Keratinocyte (primary cell): ENCODE results near the gene EQTN. TPM values are rescaled to one million over a fixed set of nuclear protein-coding genes. Genes with fewer than 3 reads are reported as not detected.

ENCODE experiments used
- DNase-seq: peaks from one replicate; pipeline ENCODE4 v3.0.0-alpha.2; 2011; ENCODE audit warnings: low read depth, missing footprints, low spot score
- FAIRE-seq: peaks from 2 replicates; lab custom pipeline; 2011; peaks lifted over from hg19 to GRCh38; lab: Jason Lieb, UNC
- H2AFZ ChIP-seq: 2 replicates; pipeline ENCODE4 v1.6.0; 2012; ENCODE audit warnings: low read length, control low read depth, inconsistent platforms; ENCODE audit not compliant: control insufficient read depth
- H3K27ac ChIP-seq: 2 replicates; pipeline ENCODE4 v1.5.1; 2011; ENCODE audit warnings: low read length; ENCODE audit not compliant: control insufficient read depth, insufficient read depth
- H3K27me3 ChIP-seq: 3 replicates; pipeline ENCODE4 v1.6.0; 2011; ENCODE audit warnings: low read length; ENCODE audit not compliant: control insufficient read depth, insufficient read depth; ENCODE audit errors: extremely low read depth
- H3K36me3 ChIP-seq, 2 experiments: 2 replicates in 1 of 2; 3 replicates in 1 of 2; pipeline ENCODE4 v1.5.1; 2011; ENCODE audit warnings: low read length in 2 of 2, mild to moderate bottlenecking in 1 of 2; ENCODE audit not compliant: control insufficient read depth in 2 of 2, insufficient read depth in 2 of 2; ENCODE audit errors: extremely low read depth in 1 of 2
- H3K4me1 ChIP-seq: 3 replicates; pipeline ENCODE4 v1.5.1; 2011; ENCODE audit warnings: low read length; ENCODE audit not compliant: control insufficient read depth, insufficient read depth; ENCODE audit errors: extremely low read depth
- H3K4me2 ChIP-seq: 3 replicates; pipeline ENCODE4 v1.6.0; 2011; ENCODE audit warnings: low read depth, low read length; ENCODE audit not compliant: control insufficient read depth, insufficient read depth; ENCODE audit errors: extremely low read depth
- H3K4me3 ChIP-seq, 3 experiments: fragments of 200-600 bp in 1 of 3; sonication (generic) in 1 of 3; 2 replicates in 2 of 3; 3 replicates in 1 of 3; pipeline ENCODE4 v1.5.1; 2011 to 2016; ENCODE audit warnings: low read length in 3 of 3, mild to moderate bottlenecking in 3 of 3, control low read depth in 2 of 3, inconsistent platforms in 1 of 3, low read depth in 1 of 3, mixed read lengths in 1 of 3, mixed run types in 1 of 3, moderate library complexity in 1 of 3; ENCODE audit not compliant: control insufficient read depth in 2 of 3, insufficient read depth in 2 of 3; ENCODE audit errors: extremely low read depth in 1 of 3
- H3K79me2 ChIP-seq: 2 replicates; pipeline ENCODE4 v1.6.0; 2012; ENCODE audit warnings: low read length; ENCODE audit not compliant: control insufficient read depth, insufficient read depth
- H3K9ac ChIP-seq: 3 replicates; pipeline ENCODE4 v1.6.0; 2011; ENCODE audit warnings: low read length; ENCODE audit not compliant: control insufficient read depth, insufficient read depth; ENCODE audit errors: extremely low read depth
- H3K9me1 ChIP-seq: 3 replicates; pipeline ENCODE4 v1.6.0; 2011; ENCODE audit warnings: low read length; ENCODE audit not compliant: control insufficient read depth, insufficient read depth; ENCODE audit errors: extremely low read depth
- H3K9me3 ChIP-seq: 2 replicates; pipeline ENCODE4 v1.5.1; 2012; ENCODE audit warnings: low read depth, low read length; ENCODE audit not compliant: control insufficient read depth
- H4K20me1 ChIP-seq: 3 replicates; pipeline ENCODE4 v1.6.0; 2011; ENCODE audit warnings: low read length; ENCODE audit not compliant: control insufficient read depth, insufficient read depth; ENCODE audit errors: extremely low read depth
- EZH2 ChIP-seq: IDR thresholded peaks from one replicate; pipeline ENCODE4 v1.6.1; 2012; ENCODE audit warnings: inconsistent platforms, mild to moderate bottlenecking, low read length, moderate library complexity
- dilution Hi-C: fragments of 300-500 bp; cut with MboI; formaldehyde crosslinking; loops from one replicate; pipeline ENCODE4 v1.7.0; 2020; ENCODE audit warnings: low sequenced_read_pairs; ENCODE audit not compliant: extremely low pct_ligation_motif_present
- polyA minus RNA-seq, 3 experiments: library from RNA; depleted of rRNA, polyadenylated mRNA; stranded (reverse); fragments of >200 nt; gene quantifications; 1 replicate in 1 of 3; 2 replicates in 1 of 3; 3 replicates in 1 of 3; pipeline ENCODE4 v1.2.3, GENCODE V29; 2011
- polyA plus RNA-seq, 5 experiments: library from polyadenylated mRNA; depleted of rRNA in 3 of 5; stranded (reverse) in 3 of 5; stranded (forward) in 1 of 5; unstranded in 1 of 5; fragments of >200 nt; gene quantifications; 1 replicate in 1 of 5; 2 replicates in 3 of 5; 3 replicates in 1 of 5; pipeline versions ENCODE4 v1.2.1 to v1.2.3, GENCODE V29; 2011 to 2012; ENCODE audit warnings: missing spikeins in 2 of 5, low read depth in 1 of 5, low replicate concordance in 1 of 5
- TF ChIP-seq, protein P1 (sequence below), 3 experiments: IDR thresholded peaks in 1 of 3; conservative IDR thresholded peaks in 1 of 3; optimal IDR thresholded peaks in 1 of 3; 2 replicates in 2 of 3; 3 replicates in 1 of 3; pipeline versions ENCODE3 to v1.5.1; 2011; ENCODE audit warnings: low read length in 3 of 3, mild to moderate bottlenecking in 3 of 3, moderate library complexity in 2 of 3, control low read depth in 1 of 3, inconsistent platforms in 1 of 3; ENCODE audit not compliant: insufficient read depth in 2 of 3; ENCODE audit errors: extremely low read depth in 1 of 3

EQTN gene
- polyA plus RNA-seq (0.08 to 0.21 TPM in 2 of 3 replicates, not detected in the other), polyA minus RNA-seq (0.19 TPM in 1 of 3 replicates, not detected in the others)
- not detected for polyA plus RNA-seq (2011; ENCODE audit: low read depth)
- polyA plus RNA-seq (2011; cell fraction: cytosol; rRNA removed): 0.12 TPM in 1 of 2 replicates, not detected in the other
- 0.38 TPM in 1 of 2 replicates, not detected in the other for polyA plus RNA-seq (2011; cell fraction: nucleus; rRNA removed)
- not detected in 2 replicates for polyA plus RNA-seq (2012; ENCODE audit: low replicate concordance)
- polyA minus RNA-seq (2011; cell fraction: cytosol; rRNA and poly(A)+ RNA removed): not detected
- polyA minus RNA-seq (2011; cell fraction: nucleus; rRNA and poly(A)+ RNA removed): 1.5 TPM in 1 of 2 replicates, not detected in the other

GRCh38 chr9:27297050-27297449 lies at the start of gene EQTN:
EQTN (minus strand) TSS chr9:27297150; CDS start chr9:27297055, 95 bp downstream.
- FAIRE-seq (no peak), DNase-seq (no peak)
- H3K27ac ChIP-seq: no peak within 1 kb of the TSS
- no peak within 1 kb of the TSS for H3K9ac ChIP-seq
- no peaks in the 10 kb centered on the region for H3K36me3 ChIP-seq
- dilution Hi-C loops: no loop called here
- no peak within 1 kb of the TSS for H3K4me3 ChIP-seq
- no peaks in the 10 kb centered on the region for H3K4me1 ChIP-seq
- TF ChIP-seq EZH2: no peak
- TF ChIP-seq, protein P1, sequence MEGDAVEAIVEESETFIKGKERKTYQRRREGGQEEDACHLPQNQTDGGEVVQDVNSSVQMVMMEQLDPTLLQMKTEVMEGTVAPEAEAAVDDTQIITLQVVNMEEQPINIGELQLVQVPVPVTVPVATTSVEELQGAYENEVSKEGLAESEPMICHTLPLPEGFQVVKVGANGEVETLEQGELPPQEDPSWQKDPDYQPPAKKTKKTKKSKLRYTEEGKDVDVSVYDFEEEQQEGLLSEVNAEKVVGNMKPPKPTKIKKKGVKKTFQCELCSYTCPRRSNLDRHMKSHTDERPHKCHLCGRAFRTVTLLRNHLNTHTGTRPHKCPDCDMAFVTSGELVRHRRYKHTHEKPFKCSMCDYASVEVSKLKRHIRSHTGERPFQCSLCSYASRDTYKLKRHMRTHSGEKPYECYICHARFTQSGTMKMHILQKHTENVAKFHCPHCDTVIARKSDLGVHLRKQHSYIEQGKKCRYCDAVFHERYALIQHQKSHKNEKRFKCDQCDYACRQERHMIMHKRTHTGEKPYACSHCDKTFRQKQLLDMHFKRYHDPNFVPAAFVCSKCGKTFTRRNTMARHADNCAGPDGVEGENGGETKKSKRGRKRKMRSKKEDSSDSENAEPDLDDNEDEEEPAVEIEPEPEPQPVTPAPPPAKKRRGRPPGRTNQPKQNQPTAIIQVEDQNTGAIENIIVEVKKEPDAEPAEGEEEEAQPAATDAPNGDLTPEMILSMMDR (optimal IDR thresholded peaks at IDR 0.05 in 1 of 3, IDR thresholded peaks at IDR 0.05 in 1 of 3, conservative IDR thresholded peaks at IDR 0.05 in 1 of 3; ENCODE audit: extremely low read depth in 1 of 3, insufficient read depth in 2 of 3, low read length in 3 of 3): no peak
- no peaks in the 10 kb centered on the region for H4K20me1 ChIP-seq
- no peaks in the 10 kb centered on the region for H3K79me2 ChIP-seq
- no peaks in the 10 kb centered on the region for H3K9me3 ChIP-seq
- no peak within 1 kb of the TSS for H2AFZ ChIP-seq
- no peaks in the 10 kb centered on the region for H3K27me3 ChIP-seq
- no peaks in the 10 kb centered on the region for H3K9me1 ChIP-seq
- H3K4me2 ChIP-seq: no peak within 1 kb of the TSS

- Histone ChIP-seq H3K79me2 (peaks cover 17% of the 10 kb centered on the region), H3K9ac (no peak overlapping the region), H4K20me1 (no peaks in the 10 kb centered on the region), H3K9me3 (no peaks in the 10 kb centered on the region), H2AFZ (no peak overlapping the region), H3K36me3 (peaks cover 3 to 5% of the 10 kb centered on the region in 2 experiments), H3K27ac (no peak overlapping the region), H3K4me2 (no peak overlapping the region), H3K27me3 (no peaks in the 10 kb centered on the region), H3K4me1 (peaks cover 11% of the 10 kb centered on the region), H3K4me3 (no peak overlapping the region), H3K9me1 (no peaks in the 10 kb centered on the region)
- no peak for TF ChIP-seq EZH2
- TF ChIP-seq, protein P1 (optimal IDR thresholded peaks at IDR 0.05 in 1 of 3, IDR thresholded peaks at IDR 0.05 in 1 of 3, conservative IDR thresholded peaks at IDR 0.05 in 1 of 3; ENCODE audit: extremely low read depth in 1 of 3, insufficient read depth in 2 of 3, low read length in 3 of 3): no peak
- dilution Hi-C loops: loop anchor here (25.0 kb wide), 1 partner anchor 193 kb away; the partner anchor contains the start of gene MOB3B
- no peak for DNase-seq
- no peak for FAIRE-seq
These were observed 47.8 kb upstream of the EQTN start for GRCh38 chr9:27344776-27345175.
